Measurements from ENCODE around the gene C1orf105. TPM values are rescaled to one million over a fixed set of nuclear protein-coding genes. Genes with fewer than 3 reads are reported as not detected.

Gene C1orf105
- total RNA-seq, 1 donor from 2014 or later: not detected

GRCh38 chr1:172399756-172400721 lies 20.4 kb upstream of the C1orf105 start:
- no peak for TF ChIP-seq CTCF (IDR thresholded peaks at IDR 0.05; ENCODE audit: unreplicated experiment)
- no peaks in the 10 kb centered on the region for H3K9me3 Mint-ChIP-seq (ENCODE audit: low read depth)
- H3K27me3 Mint-ChIP-seq: no peaks in the 10 kb centered on the region
- no peak overlapping the region for H3K4me3 Mint-ChIP-seq (ENCODE audit: low read depth)
- H3K4me1 Mint-ChIP-seq (ENCODE audit: low read depth): peaks cover 20% of the 10 kb centered on the region
- DNase-seq (ENCODE audit: low spot score, unreplicated experiment): no peak
- H3K36me3 Mint-ChIP-seq (ENCODE audit: insufficient read depth): no peaks in the 10 kb centered on the region
- H3K27ac Mint-ChIP-seq: peak overlapping the region; percentile 90

GRCh38 chr1:172400722-172401105 lies 19.8 kb upstream of the C1orf105 start:
- Mint-ChIP-seq H3K4me3 (ENCODE audit: low read depth) (no peak overlapping the region), H3K4me1 (ENCODE audit: low read depth) (peaks cover 20% of the 10 kb centered on the region), H3K36me3 (ENCODE audit: insufficient read depth) (no peaks in the 10 kb centered on the region), H3K27me3 (no peaks in the 10 kb centered on the region), H3K27ac (no peak overlapping the region), H3K9me3 (ENCODE audit: low read depth) (no peaks in the 10 kb centered on the region)
- DNase-seq (ENCODE audit: low spot score, unreplicated experiment): no peak
- TF ChIP-seq CTCF (IDR thresholded peaks at IDR 0.05; ENCODE audit: unreplicated experiment): no peak

- DNase-seq (ENCODE audit: low spot score, unreplicated experiment): no peak
- no peaks in the 10 kb centered on the region for H3K9me3 Mint-ChIP-seq (ENCODE audit: low read depth)
- H3K27me3 Mint-ChIP-seq: no peaks in the 10 kb centered on the region
- TF ChIP-seq CTCF (IDR thresholded peaks at IDR 0.05; ENCODE audit: unreplicated experiment): no peak
- H3K36me3 Mint-ChIP-seq (ENCODE audit: insufficient read depth): no peaks in the 10 kb centered on the region
- H3K4me1 Mint-ChIP-seq (ENCODE audit: low read depth): peaks cover 20% of the 10 kb centered on the region
- H3K27ac Mint-ChIP-seq: no peak overlapping the region
- H3K4me3 Mint-ChIP-seq (ENCODE audit: low read depth): no peak overlapping the region
These were observed 19.0 kb upstream of the C1orf105 start for GRCh38 chr1:172401477-172401876.

- Mint-ChIP-seq H3K36me3 (ENCODE audit: insufficient read depth) (no peaks in the 10 kb centered on the region), H3K9me3 (ENCODE audit: low read depth) (no peaks in the 10 kb centered on the region), H3K27ac (no peak overlapping the region), H3K27me3 (no peaks in the 10 kb centered on the region), H3K4me3 (ENCODE audit: low read depth) (no peak overlapping the region), H3K4me1 (ENCODE audit: low read depth) (peaks cover 20% of the 10 kb centered on the region)
- no peak for DNase-seq (ENCODE audit: low spot score, unreplicated experiment)
- TF ChIP-seq CTCF (IDR thresholded peaks at IDR 0.05; ENCODE audit: unreplicated experiment): peak; percentile 41
These were observed 18.6 kb upstream of the C1orf105 start for GRCh38 chr1:172401892-172402291.

- TF ChIP-seq CTCF (IDR thresholded peaks at IDR 0.05; ENCODE audit: unreplicated experiment): no peak
- no peak for DNase-seq (ENCODE audit: low spot score, unreplicated experiment)
- Mint-ChIP-seq H3K27ac (no peak overlapping the region), H3K36me3 (ENCODE audit: insufficient read depth) (no peaks in the 10 kb centered on the region), H3K4me1 (ENCODE audit: low read depth) (peaks cover 20% of the 10 kb centered on the region), H3K4me3 (ENCODE audit: low read depth) (no peak overlapping the region), H3K27me3 (no peaks in the 10 kb centered on the region), H3K9me3 (ENCODE audit: low read depth) (no peaks in the 10 kb centered on the region)
These were observed 17.5 kb upstream of the C1orf105 start for GRCh38 chr1:172402878-172403569.
